Tibial artery (tissue), 4 donors: Measurements from ENCODE around the gene TMX3.

Experiments
- DNase-seq, 2 donors: peaks; one replicate each; pipeline ENCODE4 v3.0.0-alpha.2; 2019
- H3K27ac ChIP-seq, 2 donors: fragments of 200-600 bp; sonication (generic) in 1 of 2; 1 replicate in 1 of 2; 2 replicates in 1 of 2; pipeline ENCODE4 v1.5.1; 2018 to 2019; ENCODE audit warnings: mild to moderate bottlenecking in 1 of 2
- H3K27me3 ChIP-seq, 2 donors: fragments of 200-600 bp; sonication (generic) in 1 of 2; one replicate each; pipeline versions ENCODE4 v1.5.1 to v1.6.0; 2016 to 2019
- H3K36me3 ChIP-seq, 3 donors: fragments of 200-600 bp; sonication (generic) in 2 of 3; one replicate each; pipeline ENCODE4 v1.5.1; 2016 to 2019; ENCODE audit warnings: mild to moderate bottlenecking in 2 of 3
- H3K4me1 ChIP-seq, 4 donors: fragments of 200-600 bp; sonication (generic) in 2 of 4; 1 replicate in 3 of 4; 2 replicates in 1 of 4; pipeline ENCODE4 v1.5.1; 2016 to 2019
- H3K4me3 ChIP-seq, 2 donors: fragments of 200-600 bp; sonication (generic) in 1 of 2; 1 replicate in 1 of 2; 2 replicates in 1 of 2; pipeline ENCODE4 v1.5.1; 2018 to 2019; ENCODE audit warnings: mild to moderate bottlenecking in 2 of 2
- H3K9me3 ChIP-seq, 3 donors: fragments of 200-600 bp; sonication (generic) in 1 of 3; one replicate each; pipeline ENCODE4 v1.5.1; 2016 to 2019
- CTCF ChIP-seq, 2 experiments: fragments of 200-600 bp in 1 of 2; fragments of 450-650 bp in 1 of 2; IDR thresholded peaks; one replicate each; pipeline ENCODE4 v1.5.1; 2017 to 2019; ENCODE audit warnings: antibody characterized with exemption in 2 of 2, mild to moderate bottlenecking in 1 of 2, moderate library complexity in 1 of 2
- intact Hi-C: fragments of 100-400 bp; cut with DNase I; formaldehyde crosslinking; loops from one replicate; pipeline ENCODE4 v1.15.0; 2023; ENCODE audit warnings: low total_unique reads

TMX3 gene

GRCh38 chr18:68696937-68697336 is 18.0 kb downstream of the TMX3 start:
- intact Hi-C loops: no loop called here
- H3K4me3 ChIP-seq: no peak overlapping the region
- H3K4me1 ChIP-seq: no peaks in the 10 kb centered on the region
- peaks cover 27 to 40% (median 37%) of the 10 kb centered on the region in 3 donors for H3K36me3 ChIP-seq
- no peak for TF ChIP-seq CTCF (IDR thresholded peaks at IDR 0.05)
- no peak for DNase-seq
- no peaks in the 10 kb centered on the region for H3K9me3 ChIP-seq
- H3K27ac ChIP-seq: no peak overlapping the region
- no peaks in the 10 kb centered on the region for H3K27me3 ChIP-seq

GRCh38 chr18:68694316-68694715 is 20.6 kb downstream of the TMX3 start:
- no peaks in the 10 kb centered on the region for H3K4me1 ChIP-seq
- no peak for TF ChIP-seq CTCF (IDR thresholded peaks at IDR 0.05)
- H3K9me3 ChIP-seq: no peaks in the 10 kb centered on the region
- peak in 1 of 2 donors; percentile 66 for DNase-seq
- H3K27me3 ChIP-seq: no peaks in the 10 kb centered on the region
- no peak overlapping the region for H3K27ac ChIP-seq
- intact Hi-C loops: no loop called here
- peaks cover 37 to 52% (median 41%) of the 10 kb centered on the region in 3 donors for H3K36me3 ChIP-seq
- no peak overlapping the region for H3K4me3 ChIP-seq

- Histone ChIP-seq H3K4me3 (no peak overlapping the region), H3K9me3 (no peaks in the 10 kb centered on the region), H3K27ac (no peak overlapping the region), H3K36me3 (peaks cover 37 to 57% (median 41%) of the 10 kb centered on the region in 3 donors), H3K4me1 (no peaks in the 10 kb centered on the region), H3K27me3 (no peaks in the 10 kb centered on the region)
- TF ChIP-seq CTCF (IDR thresholded peaks at IDR 0.05): no peak
- no peak for DNase-seq
- intact Hi-C loops: no loop called here
Observed at GRCh38 chr18:68693091-68693815, 21.7 kb downstream of the TMX3 start.

- H3K27ac ChIP-seq: no peak overlapping the region
- no peaks in the 10 kb centered on the region for H3K9me3 ChIP-seq
- peaks cover 37 to 54% (median 52%) of the 10 kb centered on the region in 3 donors for H3K36me3 ChIP-seq
- DNase-seq: no peak
- no peaks in the 10 kb centered on the region for H3K27me3 ChIP-seq
- peaks cover 0 to 7% (median 1%) of the 10 kb centered on the region in 4 donors for H3K4me1 ChIP-seq
- intact Hi-C loops: no loop called here
- TF ChIP-seq CTCF (IDR thresholded peaks at IDR 0.05): no peak
- H3K4me3 ChIP-seq: no peak overlapping the region
Observed at GRCh38 chr18:68679528-68679927, 35.4 kb downstream of the TMX3 start.

GRCh38 chr18:68676913-68677312 is 38.0 kb downstream of the TMX3 start:
- H3K4me3 ChIP-seq: no peak overlapping the region
- no peaks in the 10 kb centered on the region for H3K9me3 ChIP-seq
- no peak overlapping the region for H3K27ac ChIP-seq
- H3K4me1 ChIP-seq: peaks cover 0 to 7% (median 1%) of the 10 kb centered on the region in 4 donors
- TF ChIP-seq CTCF (IDR thresholded peaks at IDR 0.05): no peak
- DNase-seq: no peak
- intact Hi-C loops: no loop called here
- H3K27me3 ChIP-seq: no peaks in the 10 kb centered on the region
- H3K36me3 ChIP-seq: peaks cover 25 to 47% (median 44%) of the 10 kb centered on the region in 3 donors
